Stimulated activated naive B cell treated with anti-CD40 and anti-IgM and Interleukin-4, amounts not matched to agents 10 μg/mL and 1 μg/mL and 100 μg/mL, for 72 hours (primary cell): Measurements from ENCODE around the gene FBLN2.

Source experiments
- ATAC-seq, 2 donors: fragments of 150-1000 bp; cut with Tn5 transposase; replicated peaks; 2 replicates each; pipeline ENCODE4 v1.10.0; 2021; ENCODE audit warnings: moderate library complexity in 1 of 2
- DNase-seq: peaks from one replicate; pipeline ENCODE4 v3.0.0; 2021
- H3K27ac Mint-ChIP-seq: one replicate; pipeline ENCODE4 v1.8.0; 2022; ENCODE audit warnings: mild to moderate bottlenecking, mixed read lengths
- H3K27me3 Mint-ChIP-seq, 2 donors: one replicate each; pipeline ENCODE4 v1.8.0; 2022; ENCODE audit warnings: mixed read lengths in 2 of 2
- H3K36me3 Mint-ChIP-seq, 2 donors: one replicate each; pipeline ENCODE4 v1.8.0; 2022; ENCODE audit warnings: mixed read lengths in 2 of 2, mild to moderate bottlenecking in 1 of 2
- H3K4me1 Mint-ChIP-seq, 2 donors: one replicate each; pipeline ENCODE4 v1.8.0; 2022; ENCODE audit warnings: mixed read lengths in 2 of 2, mild to moderate bottlenecking in 1 of 2
- H3K4me3 Mint-ChIP-seq, 2 donors: one replicate each; pipeline ENCODE4 v1.8.0; 2022; ENCODE audit warnings: mild to moderate bottlenecking in 2 of 2, mixed read lengths in 2 of 2, moderate library complexity in 1 of 2
- H3K9me3 Mint-ChIP-seq, 2 donors: one replicate each; pipeline ENCODE4 v1.8.0; 2022; ENCODE audit warnings: mixed read lengths in 2 of 2, mild to moderate bottlenecking in 1 of 2

The FBLN2 gene

DNA sequence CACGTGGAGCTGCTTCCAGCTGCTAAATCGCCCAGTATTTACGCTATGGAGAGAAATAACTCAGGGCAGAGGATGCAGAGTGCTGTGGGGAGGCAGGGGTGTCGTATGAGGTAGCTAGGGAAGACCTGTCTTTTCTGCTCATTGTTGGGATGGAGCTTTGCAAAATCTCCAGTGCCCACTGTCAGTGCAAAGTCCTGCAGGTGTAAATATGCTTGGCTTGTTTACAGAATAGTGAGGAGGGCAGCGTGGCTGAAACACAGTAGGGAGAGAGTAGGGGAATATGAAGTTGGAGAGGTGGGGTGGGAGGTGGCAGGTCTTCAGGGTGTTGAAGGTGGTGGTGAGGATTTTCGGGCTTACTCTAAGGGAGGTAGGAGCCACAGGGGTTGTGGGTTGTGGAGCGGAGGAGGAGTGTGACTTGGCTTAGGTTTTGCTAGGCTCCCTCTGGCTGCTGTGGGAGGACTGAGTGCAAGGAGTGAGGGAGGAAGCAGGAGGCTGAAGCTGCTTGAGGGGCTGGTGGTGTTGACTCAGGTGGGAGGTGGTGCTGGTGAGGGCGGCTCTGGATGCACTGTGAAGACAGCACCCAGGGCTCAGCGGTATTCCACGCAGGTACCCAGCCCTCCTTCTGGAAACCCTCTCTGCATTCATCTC lies 125.7 kb downstream of the FBLN2 start:
- no peaks in the 10 kb centered on the region for H3K4me1 Mint-ChIP-seq
- DNase-seq: no peak
- ATAC-seq: no peak
- no peak overlapping the region for H3K27ac Mint-ChIP-seq
- no peak overlapping the region for H3K4me3 Mint-ChIP-seq
- no peaks in the 10 kb centered on the region for H3K9me3 Mint-ChIP-seq
- no peaks in the 10 kb centered on the region for H3K36me3 Mint-ChIP-seq
- H3K27me3 Mint-ChIP-seq: peaks cover 13 to 30% of the 10 kb centered on the region in 2 donors

- Mint-ChIP-seq H3K4me3 (no peak overlapping the region), H3K36me3 (no peaks in the 10 kb centered on the region), H3K4me1 (no peaks in the 10 kb centered on the region), H3K27me3 (peaks cover 19 to 32% of the 10 kb centered on the region in 2 donors), H3K27ac (no peak overlapping the region), H3K9me3 (no peaks in the 10 kb centered on the region)
- ATAC-seq: no peak
- no peak for DNase-seq
Measured at GRCh38 chr3:13676356-13677017, 127.6 kb downstream of the FBLN2 start.

GRCh38 chr3:13677272-13677671 lies 128.3 kb downstream of the FBLN2 start:
- peaks cover 19 to 32% of the 10 kb centered on the region in 2 donors for H3K27me3 Mint-ChIP-seq
- DNase-seq: no peak
- H3K9me3 Mint-ChIP-seq: no peaks in the 10 kb centered on the region
- no peak for ATAC-seq
- no peak overlapping the region for H3K27ac Mint-ChIP-seq
- H3K4me3 Mint-ChIP-seq: no peak overlapping the region
- H3K4me1 Mint-ChIP-seq: no peaks in the 10 kb centered on the region
- no peaks in the 10 kb centered on the region for H3K36me3 Mint-ChIP-seq

- ATAC-seq (no peak), DNase-seq (no peak)
- H3K27me3 Mint-ChIP-seq: peaks cover 25 to 27% of the 10 kb centered on the region in 2 donors
- H3K9me3 Mint-ChIP-seq: no peaks in the 10 kb centered on the region
- H3K36me3 Mint-ChIP-seq: no peaks in the 10 kb centered on the region
- no peaks in the 10 kb centered on the region for H3K4me1 Mint-ChIP-seq
- H3K27ac Mint-ChIP-seq: no peak overlapping the region
- H3K4me3 Mint-ChIP-seq: no peak overlapping the region
Measured at GRCh38 chr3:13681931-13682330, 133.0 kb downstream of the FBLN2 start.

DNA sequence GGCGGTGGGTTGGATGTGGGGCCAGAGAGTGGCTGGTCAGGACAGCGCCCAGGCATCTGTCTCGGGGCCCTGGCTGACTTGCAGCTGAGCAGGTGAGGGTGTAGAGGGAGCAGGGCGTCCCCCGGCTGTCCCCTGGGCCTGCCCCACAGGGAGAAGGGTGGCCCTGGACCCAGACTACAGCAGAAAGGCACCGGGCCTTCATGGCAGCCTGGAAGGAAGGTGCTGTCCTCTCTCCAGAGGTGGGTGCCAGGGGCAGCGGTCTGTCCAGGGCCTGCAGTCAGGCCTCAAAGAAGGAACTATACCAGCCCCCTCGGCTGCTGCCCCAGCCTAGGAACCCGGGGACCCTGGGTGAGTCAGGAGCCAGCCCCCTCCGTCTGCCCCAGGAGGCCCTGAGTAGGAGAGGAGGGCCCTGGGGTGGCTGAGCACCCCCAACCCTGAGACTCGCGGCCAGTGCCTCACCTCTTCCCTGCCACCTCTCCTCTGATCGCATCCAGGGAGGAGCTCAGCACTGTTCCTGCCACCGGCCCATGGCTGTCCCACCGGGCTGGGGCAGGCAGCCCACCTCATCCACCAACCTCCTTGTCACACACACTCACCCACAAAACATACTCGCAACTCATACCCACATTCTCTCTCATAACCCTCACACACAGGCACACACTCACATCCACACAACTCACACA lies 133.5 kb downstream of the FBLN2 start:
- H3K4me1 Mint-ChIP-seq: no peaks in the 10 kb centered on the region
- peaks cover 22 to 25% of the 10 kb centered on the region in 2 donors for H3K27me3 Mint-ChIP-seq
- no peaks in the 10 kb centered on the region for H3K36me3 Mint-ChIP-seq
- no peak for ATAC-seq
- no peak overlapping the region for H3K27ac Mint-ChIP-seq
- H3K9me3 Mint-ChIP-seq: no peaks in the 10 kb centered on the region
- no peak for DNase-seq
- H3K4me3 Mint-ChIP-seq: no peak overlapping the region

DNA sequence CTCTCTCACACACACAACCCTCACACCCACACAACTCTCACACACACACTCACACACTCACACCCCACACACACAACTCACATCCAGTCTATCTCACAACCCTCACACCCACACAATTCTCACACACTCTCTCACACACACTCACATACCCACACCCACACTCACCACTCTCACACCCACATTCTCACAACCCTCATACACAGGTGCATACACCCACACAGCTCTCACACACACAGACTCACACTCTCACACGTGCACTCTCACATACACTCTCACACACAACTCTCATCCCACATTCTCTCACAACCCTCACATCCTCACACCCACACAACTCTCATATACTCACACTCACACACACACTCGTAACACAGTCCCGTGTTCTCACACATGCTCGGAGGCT lies 134.4 kb downstream of the FBLN2 start:
- no peaks in the 10 kb centered on the region for H3K36me3 Mint-ChIP-seq
- DNase-seq: no peak

GRCh38 chr3:13683772-13684171 lies 134.8 kb downstream of the FBLN2 start:
- ATAC-seq (no peak), DNase-seq (no peak)
- no peaks in the 10 kb centered on the region for H3K36me3 Mint-ChIP-seq
- peaks cover 21 to 25% of the 10 kb centered on the region in 2 donors for H3K27me3 Mint-ChIP-seq
- H3K9me3 Mint-ChIP-seq: no peaks in the 10 kb centered on the region
- no peak overlapping the region for H3K27ac Mint-ChIP-seq
- H3K4me1 Mint-ChIP-seq: no peaks in the 10 kb centered on the region
- no peak overlapping the region for H3K4me3 Mint-ChIP-seq

More for the DNA sequence above, 134.4 kb downstream of the FBLN2 start:
- no peak for ATAC-seq
- no peaks in the 10 kb centered on the region for H3K9me3 Mint-ChIP-seq
- H3K27ac Mint-ChIP-seq: no peak overlapping the region
- peaks cover 21 to 25% of the 10 kb centered on the region in 2 donors for H3K27me3 Mint-ChIP-seq
- no peak overlapping the region for H3K4me3 Mint-ChIP-seq
- no peaks in the 10 kb centered on the region for H3K4me1 Mint-ChIP-seq

GRCh38 chr3:13684350-13684749 lies 135.4 kb downstream of the FBLN2 start:
- DNase-seq (no peak), ATAC-seq (no peak)
- peaks cover 25 to 26% of the 10 kb centered on the region in 2 donors for H3K27me3 Mint-ChIP-seq
- no peaks in the 10 kb centered on the region for H3K9me3 Mint-ChIP-seq
- H3K27ac Mint-ChIP-seq: no peak overlapping the region
- H3K4me1 Mint-ChIP-seq: no peaks in the 10 kb centered on the region
- H3K36me3 Mint-ChIP-seq: no peaks in the 10 kb centered on the region
- no peak overlapping the region for H3K4me3 Mint-ChIP-seq

GRCh38 chr3:13684854-13685253 lies 135.9 kb downstream of the FBLN2 start:
- DNase-seq: no peak
- ATAC-seq: no peak
- no peak overlapping the region for H3K4me3 Mint-ChIP-seq

DNA sequence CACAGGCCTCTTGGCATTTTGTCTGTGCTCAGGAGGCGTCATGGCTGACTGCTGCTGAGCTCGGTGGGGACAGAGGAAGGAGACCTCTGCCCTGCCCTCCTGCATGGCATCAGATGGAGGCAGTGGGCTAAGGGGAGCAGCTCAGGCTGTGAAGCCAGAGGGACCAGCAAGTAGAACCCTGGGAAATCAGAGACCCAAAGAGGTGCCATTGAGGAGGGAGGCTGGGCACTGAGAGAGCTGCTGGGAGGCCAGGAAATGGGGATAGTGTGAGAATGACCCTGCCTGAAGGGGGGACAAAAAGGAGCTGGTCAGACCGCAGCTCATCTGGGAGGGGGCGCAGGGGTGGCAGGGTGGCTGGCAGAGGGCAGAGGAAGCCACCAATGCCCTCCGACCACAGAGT lies 136.8 kb downstream of the FBLN2 start:
- Mint-ChIP-seq H3K36me3 (no peaks in the 10 kb centered on the region), H3K27me3 (peaks cover 19 to 23% of the 10 kb centered on the region in 2 donors), H3K4me1 (no peaks in the 10 kb centered on the region), H3K4me3 (no peak overlapping the region), H3K27ac (no peak overlapping the region), H3K9me3 (no peaks in the 10 kb centered on the region)
- ATAC-seq: no peak
- DNase-seq: no peak

More at GRCh38 chr3:13684854-13685253, 135.9 kb downstream of the FBLN2 start:
- no peaks in the 10 kb centered on the region for H3K36me3 Mint-ChIP-seq
- H3K27me3 Mint-ChIP-seq: peaks cover 25 to 28% of the 10 kb centered on the region in 2 donors
- H3K4me1 Mint-ChIP-seq: no peaks in the 10 kb centered on the region
- H3K9me3 Mint-ChIP-seq: no peaks in the 10 kb centered on the region
- no peak overlapping the region for H3K27ac Mint-ChIP-seq

DNA sequence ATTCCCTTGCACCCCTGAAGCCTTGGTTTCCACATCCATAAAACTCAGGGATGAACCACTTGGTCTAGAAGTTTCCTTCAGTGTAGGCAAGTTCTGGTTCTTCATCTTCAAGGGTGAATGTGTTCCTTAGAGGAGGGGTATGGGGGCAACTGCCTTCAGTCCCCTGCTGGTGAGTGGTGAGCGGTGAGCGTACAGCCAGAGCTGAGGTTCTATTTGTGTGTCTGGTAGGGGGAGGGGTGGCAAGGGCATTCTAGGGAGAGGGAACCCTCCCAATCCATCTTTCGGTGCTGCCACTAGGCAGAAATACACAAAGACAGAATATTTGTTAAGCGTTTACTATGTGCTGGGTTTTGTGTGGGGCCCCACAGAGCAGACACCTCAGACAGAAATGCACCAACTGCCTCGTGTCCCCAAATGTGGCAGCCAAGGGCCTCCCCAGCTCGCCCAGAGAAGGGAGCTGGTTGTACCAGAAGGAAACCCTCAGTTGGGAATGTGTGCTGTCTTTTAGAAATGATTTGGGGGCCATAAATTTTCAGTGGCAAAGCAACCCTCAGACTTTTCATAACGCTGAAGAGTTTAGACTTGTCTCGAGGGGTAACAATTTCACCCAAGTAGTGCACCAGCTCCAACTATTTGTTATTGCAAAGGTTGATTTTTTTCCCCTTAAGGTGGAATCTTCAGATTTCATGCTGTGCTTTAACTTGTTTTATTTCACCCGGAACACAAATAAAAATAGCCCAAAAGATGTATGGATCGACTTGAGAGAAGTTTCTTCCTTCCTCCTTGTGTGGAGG lies 137.6 kb downstream of the FBLN2 start:
- Mint-ChIP-seq H3K27me3 (peaks cover 19 to 23% of the 10 kb centered on the region in 2 donors), H3K27ac (no peak overlapping the region), H3K9me3 (no peaks in the 10 kb centered on the region), H3K4me1 (no peaks in the 10 kb centered on the region), H3K4me3 (no peak overlapping the region), H3K36me3 (no peaks in the 10 kb centered on the region)
- no peak for DNase-seq
- no peak for ATAC-seq

DNA sequence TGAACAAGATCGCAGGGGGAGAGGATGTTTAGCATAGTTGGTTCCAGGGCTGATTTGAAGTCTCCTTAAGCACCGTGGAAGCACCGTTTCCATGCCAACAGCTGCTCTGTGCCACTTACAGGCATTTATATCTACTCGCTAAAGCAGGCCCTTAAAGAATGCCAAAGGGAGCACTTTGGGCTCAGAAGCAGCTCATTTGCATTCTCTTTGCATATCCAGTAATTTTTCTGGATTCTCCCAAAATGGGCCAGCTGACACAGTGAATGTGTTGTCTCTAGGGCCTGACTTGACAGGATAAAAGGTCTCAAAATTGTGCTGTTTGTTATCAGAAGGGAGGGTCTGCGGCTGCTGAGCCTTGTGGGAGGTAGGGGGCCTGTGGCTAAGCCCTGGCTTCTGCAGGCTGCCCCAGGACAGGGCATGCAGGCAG lies 138.6 kb downstream of the FBLN2 start:
- no peaks in the 10 kb centered on the region for H3K4me1 Mint-ChIP-seq
- peaks cover 2 to 5% of the 10 kb centered on the region in 2 donors for H3K9me3 Mint-ChIP-seq
- no peak for DNase-seq
- no peaks in the 10 kb centered on the region for H3K36me3 Mint-ChIP-seq
- H3K27me3 Mint-ChIP-seq: peaks cover 24 to 27% of the 10 kb centered on the region in 2 donors
- H3K27ac Mint-ChIP-seq: no peak overlapping the region
- ATAC-seq: no peak
- H3K4me3 Mint-ChIP-seq: no peak overlapping the region
